Measurements from ENCODE around the gene FANCC. TPM values are rescaled to one million over a fixed set of nuclear protein-coding genes. Genes with fewer than 3 reads are reported as not detected.

The FANCC gene
- total RNA-seq, 1 experiment from 2014 or later, result 25.3 TPM

DNA sequence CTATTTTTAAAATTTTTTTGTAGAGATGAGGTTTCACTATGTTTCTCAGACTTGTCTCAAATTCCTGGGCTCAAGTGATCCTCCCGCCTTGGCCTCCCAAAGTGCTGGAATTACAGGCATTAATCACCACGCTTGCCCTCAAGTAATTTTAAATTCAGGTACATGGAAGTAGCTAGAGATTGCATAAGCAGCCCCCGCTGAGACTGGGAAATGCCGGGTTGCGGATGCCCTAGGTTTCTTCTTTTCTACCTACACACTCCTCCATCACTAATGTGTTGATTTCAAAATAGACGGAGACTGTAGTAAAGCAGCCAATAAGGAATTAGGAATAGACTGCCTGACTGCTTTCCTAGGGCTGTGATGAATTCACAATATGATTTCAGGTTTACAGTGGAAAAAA is 202.4 kb downstream of the FANCC start:
- ChIA-PET CTCF (interaction anchor here (1.7 kb wide), 1 partner anchor 13 kb away, joined by 5 read pairs; no protein-coding TSS in a partner anchor), POLR2A (ENCODE audit: low non-redundant PET) (no interaction called here)
- Histone ChIP-seq H3K4me3 (ENCODE audit: low read depth, low read length, poor library complexity, severe bottlenecking) (no peak overlapping the region), H3K4me1 (ENCODE audit: insufficient read depth, low read length, poor library complexity, severe bottlenecking) (no peaks in the 10 kb centered on the region), H3K36me3 (ENCODE audit: insufficient read depth, low read length, poor library complexity, severe bottlenecking) (no peaks in the 10 kb centered on the region), H3K9me3 (ENCODE audit: low read depth, low read length, poor library complexity, severe bottlenecking) (no peaks in the 10 kb centered on the region), H3K27ac (ENCODE audit: low read depth, low read length, poor library complexity, severe bottlenecking) (no peak overlapping the region), H3K27me3 (replicated peaks; ENCODE audit: insufficient read depth, low read depth, low read length, poor library complexity) (no peaks in the 10 kb centered on the region)
- DNase-seq (ENCODE audit: low spot score), result no peak
- intact Hi-C loops (cut with micrococcal nuclease; ENCODE audit: unreplicated experiment), result no loop called here
- BruUV-seq (replicated peaks), result no TSS peak
- TF ChIP-seq EZH2 (IDR thresholded peaks at IDR 0.05; ENCODE audit: borderline replicate concordance, low read depth, low read length, poor library complexity, severe bottlenecking), result no peak
- TF ChIP-seq, protein P1, sequence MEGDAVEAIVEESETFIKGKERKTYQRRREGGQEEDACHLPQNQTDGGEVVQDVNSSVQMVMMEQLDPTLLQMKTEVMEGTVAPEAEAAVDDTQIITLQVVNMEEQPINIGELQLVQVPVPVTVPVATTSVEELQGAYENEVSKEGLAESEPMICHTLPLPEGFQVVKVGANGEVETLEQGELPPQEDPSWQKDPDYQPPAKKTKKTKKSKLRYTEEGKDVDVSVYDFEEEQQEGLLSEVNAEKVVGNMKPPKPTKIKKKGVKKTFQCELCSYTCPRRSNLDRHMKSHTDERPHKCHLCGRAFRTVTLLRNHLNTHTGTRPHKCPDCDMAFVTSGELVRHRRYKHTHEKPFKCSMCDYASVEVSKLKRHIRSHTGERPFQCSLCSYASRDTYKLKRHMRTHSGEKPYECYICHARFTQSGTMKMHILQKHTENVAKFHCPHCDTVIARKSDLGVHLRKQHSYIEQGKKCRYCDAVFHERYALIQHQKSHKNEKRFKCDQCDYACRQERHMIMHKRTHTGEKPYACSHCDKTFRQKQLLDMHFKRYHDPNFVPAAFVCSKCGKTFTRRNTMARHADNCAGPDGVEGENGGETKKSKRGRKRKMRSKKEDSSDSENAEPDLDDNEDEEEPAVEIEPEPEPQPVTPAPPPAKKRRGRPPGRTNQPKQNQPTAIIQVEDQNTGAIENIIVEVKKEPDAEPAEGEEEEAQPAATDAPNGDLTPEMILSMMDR (conservative IDR thresholded peaks at IDR 0.05; ENCODE audit: low read depth, low read length), result no peak

- H3K4me1 ChIP-seq (ENCODE audit: insufficient read depth, low read length, poor library complexity, severe bottlenecking), result no peaks in the 10 kb centered on the region
- DNase-seq (ENCODE audit: low spot score), result no peak
- no TSS peak for BruUV-seq (replicated peaks)
- TF ChIP-seq, protein P1 (conservative IDR thresholded peaks at IDR 0.05; ENCODE audit: low read depth, low read length), result no peak
- TF ChIP-seq EZH2 (IDR thresholded peaks at IDR 0.05; ENCODE audit: borderline replicate concordance, low read depth, low read length, poor library complexity, severe bottlenecking), result no peak
- no peak overlapping the region for H3K4me3 ChIP-seq (ENCODE audit: low read depth, low read length, poor library complexity, severe bottlenecking)
- no peaks in the 10 kb centered on the region for H3K36me3 ChIP-seq (ENCODE audit: insufficient read depth, low read length, poor library complexity, severe bottlenecking)
- no peaks in the 10 kb centered on the region for H3K9me3 ChIP-seq (ENCODE audit: low read depth, low read length, poor library complexity, severe bottlenecking)
- no peaks in the 10 kb centered on the region for H3K27me3 ChIP-seq (replicated peaks; ENCODE audit: insufficient read depth, low read depth, low read length, poor library complexity)
- intact Hi-C loops (cut with micrococcal nuclease; ENCODE audit: unreplicated experiment), result no loop called here
- H3K27ac ChIP-seq (ENCODE audit: low read depth, low read length, poor library complexity, severe bottlenecking), result no peak overlapping the region
- POLR2A ChIA-PET (ENCODE audit: low non-redundant PET), result no interaction called here
- CTCF ChIA-PET, result no interaction called here
Measured at GRCh38 chr9:95112436-95113280, 204.9 kb downstream of the FANCC start.

GRCh38 chr9:95111716-95112115 is 205.8 kb downstream of the FANCC start:
- POLR2A ChIA-PET (ENCODE audit: low non-redundant PET), result no interaction called here
- Histone ChIP-seq H3K9me3 (ENCODE audit: low read depth, low read length, poor library complexity, severe bottlenecking) (no peaks in the 10 kb centered on the region), H3K27me3 (replicated peaks; ENCODE audit: insufficient read depth, low read depth, low read length, poor library complexity) (no peaks in the 10 kb centered on the region), H3K27ac (ENCODE audit: low read depth, low read length, poor library complexity, severe bottlenecking) (no peak overlapping the region), H3K36me3 (ENCODE audit: insufficient read depth, low read length, poor library complexity, severe bottlenecking) (peaks cover 3% of the 10 kb centered on the region), H3K4me3 (ENCODE audit: low read depth, low read length, poor library complexity, severe bottlenecking) (no peak overlapping the region), H3K4me1 (ENCODE audit: insufficient read depth, low read length, poor library complexity, severe bottlenecking) (no peaks in the 10 kb centered on the region)
- intact Hi-C loops (cut with micrococcal nuclease; ENCODE audit: unreplicated experiment), result no loop called here
- no TSS peak for BruUV-seq (replicated peaks)
- DNase-seq (ENCODE audit: low spot score), result no peak
- CTCF ChIA-PET, result no interaction called here
- TF ChIP-seq, protein P1 (conservative IDR thresholded peaks at IDR 0.05; ENCODE audit: low read depth, low read length), result no peak
- TF ChIP-seq EZH2 (IDR thresholded peaks at IDR 0.05; ENCODE audit: borderline replicate concordance, low read depth, low read length, poor library complexity, severe bottlenecking), result no peak
